H54 (cell line): Measurements from ENCODE around the gene RPS16.
"Not testable (repeated sequence)": the region's sequence is repeated elsewhere in the genome, so short reads cannot be mapped to it uniquely, and the experiment has no call there.

Experiments used
- DNase-seq: peaks from one replicate; pipeline ENCODE4 v3.0.0; 2011; ENCODE audit warnings: low spot score, mixed read lengths; ENCODE audit not compliant: insufficient read length
- FAIRE-seq: peaks from 3 replicates; lab custom pipeline; 2011; peaks lifted over from hg19 to GRCh38; lab: Jason Lieb, UNC
- POLR2A ChIP-seq: IDR thresholded peaks from 2 replicates; pipeline ENCODE4 v1.6.1; 2011; ENCODE audit warnings: low read depth, mild to moderate bottlenecking, low read length

The RPS16 gene

GRCh38 chr19:39435499-39436349 lies at the start of gene RPS16:
RPS16 (minus strand) TSS chr19:39435949; CDS start chr19:39435895, 54 bp downstream.
- TF ChIP-seq POLR2A: peak; percentile 81
- DNase-seq (peak; percentile 86), FAIRE-seq (peak; percentile 43)

GRCh38 chr19:39483141-39483540 lies 47.4 kb upstream of the RPS16 start:
- TF ChIP-seq POLR2A: no peak
- FAIRE-seq: no peak
- no peak for DNase-seq

GRCh38 chr19:39481676-39482075 lies 45.9 kb upstream of the RPS16 start:
- TF ChIP-seq POLR2A: no peak
- no peak for FAIRE-seq
- DNase-seq: no peak

DNA sequence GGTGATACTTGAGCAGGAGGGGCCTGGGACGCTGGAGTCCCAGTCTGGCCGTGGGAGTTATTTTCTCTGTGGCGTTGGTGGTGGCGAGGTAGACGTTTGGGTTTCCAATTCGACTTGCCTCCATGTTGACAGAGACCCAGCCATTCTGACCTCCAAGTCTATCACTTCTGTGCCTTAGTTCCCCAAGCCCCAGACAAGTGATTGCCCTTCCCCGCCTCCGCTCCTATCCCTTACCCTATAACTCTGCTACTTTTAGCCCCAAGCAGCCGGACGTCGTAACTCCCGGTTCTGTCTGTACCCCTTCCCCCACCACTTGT lies 45.4 kb upstream of the RPS16 start:
- no peak for FAIRE-seq
- DNase-seq: no peak
- no peak for TF ChIP-seq POLR2A

GRCh38 chr19:39480337-39481228 lies 44.8 kb upstream of the RPS16 start, which contains the start of gene TIMM50:
TIMM50 (plus strand) TSS chr19:39480838; CDS start chr19:39480854, 16 bp downstream.
- TF ChIP-seq POLR2A: peak; percentile 79
- no peak for FAIRE-seq
- DNase-seq: peak; percentile 96

- no peak for TF ChIP-seq POLR2A
- no peak for DNase-seq
- FAIRE-seq: no peak
Observed at GRCh38 chr19:39479916-39480315, 44.2 kb upstream of the RPS16 start.

- FAIRE-seq, DNase-seq: not testable (repeated sequence)
Observed at GRCh38 chr19:39479319-39479801, 43.6 kb upstream of the RPS16 start.

GRCh38 chr19:39475748-39476147 lies 40.0 kb upstream of the RPS16 start:
- no peak for FAIRE-seq
- no peak for DNase-seq
- no peak for TF ChIP-seq POLR2A

- DNase-seq: no peak
- no peak for TF ChIP-seq POLR2A
- FAIRE-seq: no peak
Observed at GRCh38 chr19:39474139-39474620, 38.4 kb upstream of the RPS16 start.

DNA sequence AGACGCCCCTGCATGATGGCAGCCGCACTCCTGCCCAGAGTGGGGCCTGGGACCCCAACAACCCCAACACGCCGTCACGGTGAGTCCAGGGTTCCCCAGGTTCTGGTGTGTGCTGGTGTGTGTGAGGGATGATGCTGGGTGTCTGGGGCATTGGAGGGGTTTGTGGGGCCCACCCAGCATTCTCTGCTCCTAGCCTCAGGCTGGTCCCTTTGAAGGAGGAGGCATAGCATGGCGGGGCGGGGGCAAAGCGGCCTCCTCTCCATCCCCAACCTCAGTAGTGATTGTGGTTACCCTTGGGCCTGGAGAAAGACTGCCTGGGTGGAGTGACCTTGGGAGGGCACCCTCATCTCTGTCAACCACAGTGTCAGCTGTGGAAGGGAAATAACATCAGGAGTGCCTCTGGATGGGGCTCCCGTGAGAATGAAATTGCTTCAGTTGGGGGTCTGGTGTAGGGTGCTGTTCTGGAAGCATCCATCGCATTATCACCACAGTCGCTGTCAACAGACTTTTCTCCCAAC lies 37.8 kb upstream of the RPS16 start:
- TF ChIP-seq POLR2A: no peak
- no peak for DNase-seq
- no peak for FAIRE-seq

- FAIRE-seq (no peak), DNase-seq (no peak)
- TF ChIP-seq POLR2A: no peak
Observed at GRCh38 chr19:39472746-39473442, 37.1 kb upstream of the RPS16 start.

DNA sequence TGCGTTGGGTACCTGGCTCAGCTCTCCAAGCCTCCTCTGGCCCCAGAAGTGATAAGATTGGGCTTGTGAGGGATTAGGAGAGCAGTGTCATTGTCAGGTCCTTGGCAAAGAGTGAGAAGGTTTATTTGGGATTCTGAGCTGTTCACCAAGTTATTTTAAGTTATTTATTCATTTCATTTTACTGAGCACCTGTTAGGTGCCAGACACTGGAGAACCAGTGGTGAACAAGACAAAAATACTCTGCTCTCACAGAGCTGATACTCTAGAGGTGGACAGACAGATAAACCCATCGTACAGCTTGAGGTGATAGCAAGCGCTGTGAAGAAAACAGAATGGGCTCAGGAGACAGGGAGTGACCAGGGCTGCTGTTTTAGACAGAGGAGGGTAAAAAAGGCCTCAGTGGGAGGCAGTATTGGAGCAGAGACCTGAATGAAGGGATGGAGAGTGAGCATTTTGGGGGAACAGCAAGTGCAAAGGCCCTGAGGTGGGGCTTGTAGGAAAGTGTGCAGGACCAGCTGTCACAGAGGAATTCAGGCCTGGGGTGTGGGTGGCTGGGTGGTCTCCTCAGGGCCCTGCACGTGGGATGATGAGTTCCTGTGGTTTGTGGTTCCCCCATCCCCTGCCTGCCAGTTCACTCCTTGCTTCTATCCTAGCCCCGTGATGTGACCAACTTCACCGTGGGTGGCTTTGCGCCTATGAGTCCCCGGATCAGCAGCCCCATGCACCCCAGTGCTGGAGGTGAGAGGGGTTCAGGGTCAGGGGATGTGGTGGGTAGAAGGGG lies 36.2 kb upstream of the RPS16 start:
- FAIRE-seq: no peak
- no peak for DNase-seq
- no peak for TF ChIP-seq POLR2A
